NCI-H524 treated with DMSO at 0.1 percent for 48 hours (cell line): ENCODE data around the gene ATE1.
A peak's percentile ranks its signal among the peaks of the same experiment; 100 is the strongest.
"Not testable (repeated sequence)": the region's sequence is repeated elsewhere in the genome, so short reads cannot be mapped to it uniquely, and the experiment has no call there.

Source experiments
- DNase-seq: peaks from one replicate; lab custom pipeline; 2025; lab: John Stamatoyannopoulos, UW

ATE1 gene

DNA sequence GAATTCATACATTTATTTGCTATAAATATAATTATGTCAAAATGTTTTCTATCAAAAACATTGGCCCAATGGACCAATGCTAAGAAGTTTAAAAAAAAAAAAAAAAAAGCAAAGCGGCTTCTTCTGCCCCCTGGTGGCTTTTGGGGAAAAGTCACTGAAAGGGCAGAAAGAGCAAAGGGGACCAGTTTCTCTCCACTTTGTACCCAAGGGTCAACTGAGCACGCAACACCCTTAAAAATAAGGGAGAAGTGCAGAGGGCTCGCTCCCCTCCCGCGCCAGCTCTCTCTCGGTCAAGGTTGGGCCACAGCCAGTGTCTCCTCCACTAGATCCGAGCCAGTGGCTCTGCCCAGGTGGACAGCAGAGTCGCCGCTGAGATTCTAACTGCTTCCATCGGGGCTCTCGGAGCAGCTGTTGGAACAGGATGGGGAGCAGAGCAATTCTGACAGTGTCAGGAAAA lies 193.2 kb downstream of the ATE1 start:
- DNase-seq: no peak

DNA sequence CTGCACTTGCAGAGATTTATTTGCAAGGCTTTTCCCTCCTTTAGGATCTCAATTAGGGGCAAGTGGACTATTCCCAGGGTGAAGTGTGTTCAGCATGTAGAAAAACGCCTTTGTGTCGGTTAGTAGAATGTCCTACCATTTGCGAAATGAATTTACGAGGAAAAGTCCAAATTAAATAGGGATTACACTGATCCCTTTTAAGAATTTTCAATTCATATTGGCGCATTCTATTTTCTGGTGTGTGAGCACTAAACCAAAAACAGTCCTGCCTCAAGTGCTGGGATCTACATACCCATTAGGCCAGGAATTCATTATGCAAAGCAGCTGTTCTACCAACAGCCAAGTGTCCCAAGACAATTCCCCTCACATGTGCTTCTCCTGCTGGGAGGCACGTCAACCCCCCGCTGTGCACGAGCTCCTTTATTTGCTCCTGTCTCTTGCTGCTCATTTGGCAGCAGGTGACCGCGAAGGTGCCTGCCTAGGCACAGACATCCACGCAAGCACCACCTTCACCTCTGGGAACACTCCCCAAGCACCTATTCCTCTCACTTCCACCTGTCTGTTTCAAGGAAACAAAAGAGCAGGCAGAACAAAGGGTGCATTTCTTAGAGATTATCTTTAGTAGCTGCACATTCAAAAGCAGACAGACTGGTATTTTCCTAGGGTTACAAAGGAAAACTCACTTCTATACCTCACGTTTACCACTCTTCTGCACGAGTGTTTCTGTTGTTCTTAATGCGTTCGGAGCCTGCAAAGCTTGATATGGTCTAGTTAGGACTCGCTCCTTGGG lies 195.0 kb downstream of the ATE1 start:
- DNase-seq: peak; percentile 59

DNA sequence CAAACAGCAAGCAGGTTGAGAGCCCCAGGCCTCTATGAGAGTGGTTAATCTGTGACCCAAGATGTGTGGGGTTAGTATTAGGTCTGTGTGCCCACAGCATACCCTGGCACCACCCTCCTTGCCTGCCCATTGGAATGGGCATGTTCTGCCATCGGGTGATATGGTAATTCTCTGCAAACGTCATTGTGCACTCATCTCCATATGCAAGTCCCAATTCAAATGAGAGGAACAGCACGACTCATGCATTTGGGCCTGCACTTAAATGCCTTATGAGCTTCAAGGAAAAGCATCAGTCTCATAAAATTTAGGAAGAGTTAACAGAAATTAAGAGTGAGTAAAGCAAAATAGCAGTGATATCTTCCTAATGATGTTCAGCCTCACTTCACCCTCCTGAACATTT lies 195.7 kb downstream of the ATE1 start:
- no peak for DNase-seq

DNA sequence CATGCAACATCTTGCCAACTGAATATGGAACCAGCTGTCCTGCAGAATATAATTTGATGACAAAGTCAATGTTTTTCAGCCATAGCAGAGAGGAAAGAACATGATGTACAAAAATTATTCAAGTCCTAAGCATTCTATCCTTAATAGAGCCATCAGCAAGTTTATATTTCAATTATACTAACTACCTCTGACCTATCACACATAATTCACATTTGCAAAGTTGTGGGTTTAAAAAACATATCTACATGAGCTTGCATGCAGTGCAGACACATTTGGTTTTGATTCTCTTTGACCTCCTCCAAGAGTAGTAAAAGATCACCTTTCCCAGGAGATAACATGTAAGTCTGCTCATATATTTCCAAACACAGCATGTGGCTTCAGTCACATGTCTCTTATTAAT lies 203.5 kb downstream of the ATE1 start:
- DNase-seq: no peak

DNA sequence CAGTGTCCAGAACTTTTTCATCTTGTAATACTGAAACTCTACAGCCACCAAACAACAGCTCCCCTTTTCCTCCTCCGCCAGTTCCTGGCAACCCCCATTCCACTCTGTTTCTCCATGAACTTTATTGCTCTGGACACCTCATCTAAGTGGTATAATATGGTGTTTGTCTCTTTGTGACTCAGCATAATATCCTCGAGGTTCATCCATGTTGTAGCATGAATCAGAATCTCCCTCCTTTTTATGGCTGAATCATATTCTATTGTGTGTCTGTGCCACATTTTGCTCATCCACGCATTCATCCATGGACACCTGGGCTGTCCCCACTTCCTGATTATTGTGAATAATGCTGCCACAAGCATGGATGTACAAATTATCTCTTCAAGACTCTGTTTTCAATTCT lies 205.2 kb downstream of the ATE1 start:
- no peak for DNase-seq

DNA sequence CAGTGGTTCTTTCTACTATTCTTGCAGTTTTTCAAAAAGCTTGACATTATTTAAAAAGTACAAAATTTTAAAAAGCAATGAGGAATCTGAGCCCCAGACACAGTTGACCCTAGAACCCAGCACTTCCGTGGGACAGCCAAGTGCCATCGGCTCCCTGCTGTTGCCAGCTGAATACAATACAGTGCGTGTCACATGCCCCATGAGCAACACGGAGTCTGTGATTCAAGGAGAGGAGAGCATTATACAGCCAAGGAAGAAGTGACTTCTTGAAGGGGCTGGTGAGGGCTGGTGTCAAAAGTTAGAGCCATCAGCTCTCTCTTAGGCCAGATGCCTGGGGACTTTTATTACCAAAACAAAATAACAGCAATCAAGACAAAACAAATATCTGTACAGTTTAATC lies 206.6 kb downstream of the ATE1 start:
- no peak for DNase-seq

DNA sequence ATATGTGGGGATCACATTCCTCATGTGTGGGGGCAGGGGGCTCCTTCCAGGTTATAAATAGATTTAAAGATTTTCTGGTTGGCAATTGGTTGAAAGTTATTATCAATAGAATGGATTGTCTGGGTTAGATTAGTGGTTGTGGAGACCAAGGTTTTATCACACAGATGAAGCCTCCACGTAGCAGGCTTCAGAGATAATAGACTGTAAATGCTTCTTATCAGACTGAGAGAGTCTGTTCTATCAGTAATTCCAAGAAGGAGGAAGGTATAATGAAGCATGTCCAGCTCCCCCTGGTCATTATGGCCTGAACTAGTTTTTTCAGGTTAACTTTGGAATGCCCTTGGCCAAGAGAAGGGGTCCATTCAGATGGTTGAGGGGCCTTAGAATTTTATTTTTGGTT lies 211.9 kb downstream of the ATE1 start:
- DNase-seq: no peak

DNA sequence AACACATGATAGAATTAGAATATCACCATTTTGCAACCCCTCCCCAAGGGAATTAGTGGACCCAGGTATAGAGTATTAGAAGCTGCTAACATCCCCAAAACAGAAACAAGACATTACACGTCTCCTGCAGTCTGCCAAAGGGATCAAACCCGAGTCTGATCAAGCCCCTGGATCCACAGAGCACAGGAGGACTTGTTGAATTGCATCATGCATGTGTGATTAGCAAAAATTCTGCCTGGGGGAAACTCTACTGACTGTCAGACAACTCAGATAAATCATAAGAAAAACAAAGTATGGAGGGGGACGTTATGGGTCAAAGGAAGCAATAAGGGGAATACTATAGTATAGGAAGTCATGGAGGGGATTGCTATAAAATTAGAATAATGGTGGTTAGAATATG lies 212.8 kb downstream of the ATE1 start:
- DNase-seq: no peak

DNA sequence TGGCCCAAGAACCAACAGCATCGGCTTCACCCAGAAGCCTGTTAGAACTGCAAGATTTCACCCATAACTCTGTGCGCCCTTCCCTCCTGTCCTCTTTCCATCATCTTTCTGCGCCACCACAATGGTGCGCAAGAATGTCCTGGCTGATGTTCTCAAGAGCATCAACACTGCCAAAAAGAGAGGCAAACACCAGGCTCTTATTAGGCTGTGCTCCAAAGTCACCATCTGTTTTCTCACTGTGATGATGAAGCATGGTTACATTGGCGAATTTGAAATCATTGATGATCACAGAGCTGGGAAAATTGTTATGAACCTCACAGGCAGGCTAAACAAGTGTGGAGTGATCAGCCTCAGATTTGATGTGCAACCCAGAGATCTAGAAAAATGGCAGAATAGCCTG lies 214.3 kb downstream of the ATE1 start:
- DNase-seq: no peak

DNA sequence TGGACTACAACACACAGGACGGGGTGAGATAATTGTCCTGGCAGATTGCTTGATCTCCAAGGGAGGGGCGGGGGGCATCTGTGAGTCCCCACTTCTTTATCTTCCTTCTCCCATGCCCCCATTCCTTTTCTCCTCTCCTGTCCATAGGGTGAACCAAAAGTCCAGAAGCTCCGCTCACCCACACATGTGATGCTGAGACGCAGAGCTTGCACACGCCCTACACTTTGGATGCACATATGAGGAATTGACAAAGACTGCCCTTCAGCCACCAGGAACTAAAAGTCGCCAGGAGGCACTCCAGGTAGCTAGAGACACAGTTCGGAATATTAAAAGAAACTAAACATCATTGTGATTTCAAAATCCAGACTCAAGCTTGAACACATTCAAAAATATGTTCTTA lies 216.9 kb downstream of the ATE1 start:
- no peak for DNase-seq

DNA sequence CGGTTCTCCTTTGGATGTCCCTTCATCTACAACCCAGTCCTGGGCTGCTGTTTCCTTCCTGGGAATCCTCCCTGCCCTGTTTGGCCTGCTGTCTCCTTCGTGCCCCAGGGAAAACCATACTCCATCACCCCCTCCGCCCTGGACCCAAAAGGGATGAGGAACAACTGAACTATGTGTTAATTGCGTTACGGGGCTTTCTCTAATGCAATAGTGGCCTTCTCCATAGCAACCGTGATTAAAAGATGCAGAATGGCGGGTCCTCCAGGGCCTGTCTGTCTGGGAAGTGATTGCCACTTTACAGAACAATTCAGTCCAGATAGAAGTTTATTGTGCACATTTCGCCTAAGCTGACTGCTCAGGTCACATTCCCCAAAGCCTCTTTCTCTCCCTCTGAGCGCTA lies 217.6 kb downstream of the ATE1 start:
- no peak for DNase-seq

DNA sequence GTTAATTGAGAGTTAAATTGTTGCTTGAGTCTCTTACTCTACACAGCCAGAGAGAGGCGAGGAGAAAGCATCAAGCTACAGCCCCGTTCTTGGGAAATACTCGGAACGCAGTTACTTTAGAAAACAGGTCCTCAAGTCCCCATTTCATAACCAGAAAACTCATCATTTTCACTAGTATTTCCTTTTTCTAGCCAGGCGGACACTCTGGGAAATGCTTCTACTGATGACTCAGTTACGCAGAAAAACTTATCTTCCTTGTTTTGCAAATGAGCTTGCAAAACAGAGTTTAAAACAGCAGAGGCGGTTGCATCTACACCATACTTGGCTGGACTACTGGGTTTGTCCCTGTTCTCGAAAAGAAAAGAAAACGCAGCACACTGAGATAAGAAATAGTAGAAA lies 218.2 kb downstream of the ATE1 start:
- DNase-seq: no peak

DNA sequence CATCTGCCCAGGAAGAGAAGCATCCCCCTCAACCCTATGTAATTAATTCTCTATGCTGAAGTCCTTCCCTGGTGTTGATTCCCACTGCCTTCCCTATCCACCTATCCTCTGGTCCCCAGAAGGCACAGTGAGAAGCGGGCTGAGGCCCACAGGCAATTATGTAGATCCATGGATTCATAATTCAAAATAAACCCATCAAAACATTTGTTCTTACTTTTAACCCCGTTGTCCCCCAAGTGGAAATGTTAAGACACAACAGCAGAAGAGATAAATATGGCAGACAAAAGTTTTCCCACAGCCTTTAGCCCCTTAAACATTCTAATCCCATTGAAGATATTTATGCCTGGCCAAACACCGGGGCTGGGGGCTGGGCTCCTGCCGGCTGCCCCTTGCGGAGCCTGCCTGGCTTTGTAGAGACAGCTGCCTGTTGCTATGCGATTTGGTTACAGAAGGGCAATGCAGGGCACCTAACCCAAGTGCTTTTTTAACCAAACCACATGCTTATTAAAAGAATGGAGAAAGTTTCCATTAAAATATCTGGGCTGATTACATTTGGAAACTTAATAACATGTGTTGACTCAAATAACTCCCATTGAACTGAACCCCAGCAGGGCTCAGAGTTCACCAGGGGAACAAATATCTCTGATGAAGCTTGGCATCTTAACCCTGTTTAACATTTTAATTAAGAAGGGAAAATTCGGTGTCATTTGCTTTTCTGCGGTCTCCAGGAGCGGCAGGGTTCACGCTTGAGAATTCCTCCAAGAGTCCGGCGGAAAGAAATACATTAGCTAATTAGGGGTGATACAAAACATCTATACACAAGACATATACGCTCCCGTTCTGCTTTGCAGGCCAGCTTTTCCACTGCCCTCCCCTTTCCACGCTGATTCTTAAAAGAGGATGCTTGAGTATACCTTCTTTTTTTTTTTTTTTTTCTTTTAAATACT lies 218.8 kb downstream of the ATE1 start:
- no peak for DNase-seq

DNA sequence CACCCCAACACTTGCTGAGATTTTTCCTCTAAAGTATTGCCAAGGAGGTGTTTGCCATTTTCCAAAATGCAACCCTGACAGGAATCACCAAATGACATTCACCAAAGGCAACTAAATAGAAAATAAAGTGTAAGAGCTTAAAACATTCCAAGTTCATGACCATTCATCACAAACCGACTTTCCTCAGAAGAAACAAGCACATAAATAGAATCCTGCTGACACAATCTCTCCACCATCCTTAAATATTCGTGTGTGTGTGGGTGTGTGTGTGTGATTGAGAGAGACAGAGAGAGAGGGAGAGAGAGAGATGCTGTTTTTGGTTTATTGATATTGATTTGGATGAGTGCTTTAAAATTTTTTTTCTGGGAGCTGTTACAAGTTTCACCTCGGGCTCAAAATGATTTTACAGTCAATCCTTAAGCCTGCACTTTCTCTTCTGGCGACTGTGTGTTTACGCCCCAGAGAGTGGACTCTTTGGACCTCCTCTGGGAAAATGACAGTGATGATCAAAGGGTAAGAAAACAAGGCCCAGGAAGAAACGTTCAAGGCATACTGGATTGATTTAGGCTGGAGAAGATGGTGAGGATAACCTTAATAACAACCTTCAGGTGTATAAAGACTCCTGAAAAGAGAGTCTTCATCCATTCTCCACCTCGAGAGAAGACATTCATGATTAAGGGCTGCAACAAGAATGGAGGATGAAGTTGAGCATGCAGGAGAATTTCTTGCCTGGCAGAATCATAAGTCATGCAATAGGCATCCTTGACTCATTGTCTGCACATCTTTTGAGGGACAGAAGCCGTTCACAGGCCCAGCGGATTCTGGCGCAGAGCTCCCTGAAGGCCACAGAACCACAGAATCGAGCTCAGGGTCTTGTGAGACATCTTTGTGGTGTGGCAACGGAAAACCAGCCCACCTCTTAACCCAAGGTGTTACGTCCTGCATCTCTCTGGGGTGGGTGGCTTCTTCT lies 225.2 kb downstream of the ATE1 start:
- no peak for DNase-seq

DNA sequence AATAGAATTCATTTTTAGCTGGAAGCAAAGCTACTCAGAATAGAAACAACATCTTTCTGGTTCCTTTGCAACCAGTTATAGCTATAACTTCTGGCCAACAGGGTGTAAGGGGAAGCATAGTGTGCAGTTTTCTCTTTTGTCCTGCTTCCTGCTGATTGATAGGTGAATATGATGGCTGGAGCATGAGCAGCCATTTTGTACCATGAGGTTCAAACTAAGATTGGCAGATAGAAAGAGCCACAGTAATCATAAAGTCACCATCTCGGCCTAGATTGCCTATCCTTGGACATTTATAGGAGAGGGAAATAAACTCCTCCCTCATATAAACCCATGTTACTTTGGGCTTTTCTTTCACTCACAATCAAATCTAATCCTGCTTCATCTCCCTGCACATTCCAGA lies 227.4 kb downstream of the ATE1 start:
- no peak for DNase-seq

DNA sequence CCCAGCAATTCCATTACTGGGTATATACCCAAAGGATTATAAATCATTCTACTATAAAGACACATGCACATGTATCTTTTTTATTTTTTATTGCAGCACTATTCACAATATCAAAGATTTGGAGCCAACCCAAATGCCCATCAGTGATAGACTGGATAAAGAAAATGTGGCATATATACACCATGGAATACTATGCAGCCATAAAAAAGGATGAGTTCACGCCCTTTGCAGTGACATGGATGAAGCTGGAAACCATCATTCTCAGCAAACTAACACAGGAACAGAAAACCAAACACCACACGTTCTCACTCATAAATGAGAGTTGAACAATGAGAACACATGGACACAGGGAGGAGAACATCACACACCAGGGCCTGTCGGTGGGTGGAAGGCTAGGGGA lies 228.1 kb downstream of the ATE1 start:
- not testable (repeated sequence) for DNase-seq

DNA sequence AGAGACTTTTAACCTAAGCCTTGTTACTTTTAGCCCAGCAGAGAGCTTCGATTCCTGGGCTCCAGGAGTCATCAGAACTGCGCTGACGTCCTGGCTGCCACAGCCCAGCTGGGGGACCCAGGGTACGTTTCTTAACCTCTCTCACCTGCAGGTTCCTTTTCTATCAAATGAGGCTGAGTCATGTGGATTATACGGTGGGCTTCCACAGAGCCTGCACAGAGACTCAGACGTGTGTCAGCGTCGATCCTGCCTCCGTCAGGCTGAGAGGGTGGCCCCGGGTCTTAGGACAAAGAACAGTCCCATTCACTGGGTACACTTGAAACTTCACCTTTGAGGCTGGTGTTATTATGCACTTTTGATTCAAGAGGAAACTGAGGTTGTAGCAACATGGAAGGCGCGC lies 228.9 kb downstream of the ATE1 start:
- no peak for DNase-seq

DNA sequence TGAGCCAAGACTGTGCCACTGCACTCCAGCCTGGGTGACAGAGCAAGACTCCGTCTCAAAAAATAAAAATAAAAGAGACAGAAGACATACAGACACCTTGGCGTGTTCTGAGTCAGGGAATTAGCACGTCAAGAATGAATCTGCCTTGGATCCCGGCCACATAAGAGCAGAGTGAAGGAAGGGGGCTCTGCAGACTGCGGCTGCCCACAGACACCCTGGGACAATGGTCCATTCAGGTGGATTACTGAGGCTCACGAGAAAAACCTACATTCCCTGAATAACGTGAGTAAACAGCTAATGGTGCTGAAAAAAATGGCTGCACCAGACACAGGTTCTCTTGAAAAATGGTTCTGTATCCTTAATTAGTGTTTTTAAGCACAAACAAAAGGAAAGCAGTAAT lies 229.5 kb downstream of the ATE1 start:
- no peak for DNase-seq

DNA sequence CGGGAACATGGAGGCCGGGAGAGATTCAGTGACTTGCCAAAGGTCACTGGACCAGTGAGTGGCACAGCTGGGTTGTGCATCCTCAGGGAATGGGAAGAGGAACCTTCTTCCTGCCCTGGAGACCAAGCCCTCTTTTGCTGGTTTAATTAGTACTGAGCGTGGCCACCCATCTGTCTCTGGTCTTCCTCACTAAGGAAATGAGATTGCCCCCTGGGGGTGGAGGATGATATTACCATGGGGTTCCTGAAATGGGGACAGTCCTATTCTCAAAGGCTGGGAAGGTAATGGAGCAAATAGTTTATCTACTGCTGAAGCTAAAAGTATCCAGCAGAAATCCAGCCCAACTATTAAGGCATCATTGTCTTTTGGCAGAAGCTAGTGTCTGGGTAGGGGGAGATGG lies 231.0 kb downstream of the ATE1 start:
- DNase-seq: no peak

DNA sequence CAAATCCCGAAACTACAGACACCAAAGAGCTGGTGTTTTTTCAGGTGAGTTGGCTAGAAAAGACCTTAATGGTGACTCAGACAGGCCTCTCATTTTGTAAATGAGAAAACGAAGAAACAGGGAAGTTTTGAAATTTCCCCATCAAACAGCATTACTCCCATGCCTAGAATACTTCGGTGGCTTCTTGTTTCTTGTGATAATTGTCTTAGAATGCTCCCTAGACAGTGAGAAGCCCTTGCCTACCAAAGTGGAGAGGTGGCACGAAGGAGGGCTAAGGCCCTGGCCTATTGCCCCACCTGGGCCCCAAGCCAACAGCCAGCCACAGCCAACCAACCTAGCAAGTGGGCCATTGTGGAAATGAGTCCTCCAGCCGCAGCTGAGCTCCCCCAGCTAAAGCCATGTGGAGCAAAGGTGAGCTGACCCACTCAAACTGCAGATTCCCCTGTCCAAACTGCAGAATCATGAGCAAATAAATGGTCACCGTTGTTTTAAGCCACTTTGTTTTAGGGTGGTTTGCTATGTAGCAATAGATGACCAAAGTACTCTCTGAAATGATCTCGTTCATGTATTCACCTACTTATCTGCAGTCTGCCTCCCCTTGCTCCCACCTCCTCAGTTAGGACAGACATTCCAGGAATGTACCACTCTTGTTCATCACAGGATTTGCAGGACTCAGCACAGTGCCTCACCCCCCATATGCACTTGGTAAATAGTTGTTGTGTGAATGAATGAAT lies 231.9 kb downstream of the ATE1 start:
- no peak for DNase-seq

DNA sequence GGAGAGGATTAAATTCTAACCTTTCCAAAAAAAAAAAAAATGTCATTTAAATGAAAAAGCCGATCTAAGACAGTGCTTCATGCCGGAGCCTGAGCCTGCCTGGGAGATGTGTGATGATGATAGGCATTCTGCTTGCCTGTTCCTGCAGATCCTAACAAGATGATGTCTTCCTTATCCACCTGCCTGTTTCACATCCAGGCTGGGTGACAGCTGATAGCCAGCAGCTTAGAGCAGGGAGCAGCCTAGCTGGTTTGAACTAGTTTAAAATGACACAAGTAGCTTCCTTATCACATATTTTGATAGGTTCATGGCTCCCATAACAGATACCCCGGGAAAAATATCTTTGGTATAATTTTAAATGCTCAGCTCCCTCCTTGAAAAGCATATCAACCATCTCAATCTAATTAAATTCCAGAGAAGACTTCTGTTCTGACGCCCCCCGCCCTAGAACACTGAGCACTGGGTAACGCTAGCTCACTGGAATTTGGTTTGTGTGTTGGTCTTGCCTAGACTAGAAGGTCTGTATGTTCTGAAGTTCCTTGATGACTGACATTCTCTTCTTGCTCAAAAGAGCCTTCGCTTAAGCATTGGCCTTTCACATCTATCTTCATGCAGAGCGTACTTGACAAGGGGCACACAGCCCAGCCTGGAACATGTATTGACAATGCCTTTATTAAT lies 232.7 kb downstream of the ATE1 start:
- DNase-seq: no peak
